ENCODE data around the gene ACOX1. TPM values are rescaled to one million over a fixed set of nuclear protein-coding genes. Genes with fewer than 3 reads are reported as not detected.

ACOX1 gene
- total RNA-seq, 1 experiment from 2014 or later, result 40.9 TPM

DNA sequence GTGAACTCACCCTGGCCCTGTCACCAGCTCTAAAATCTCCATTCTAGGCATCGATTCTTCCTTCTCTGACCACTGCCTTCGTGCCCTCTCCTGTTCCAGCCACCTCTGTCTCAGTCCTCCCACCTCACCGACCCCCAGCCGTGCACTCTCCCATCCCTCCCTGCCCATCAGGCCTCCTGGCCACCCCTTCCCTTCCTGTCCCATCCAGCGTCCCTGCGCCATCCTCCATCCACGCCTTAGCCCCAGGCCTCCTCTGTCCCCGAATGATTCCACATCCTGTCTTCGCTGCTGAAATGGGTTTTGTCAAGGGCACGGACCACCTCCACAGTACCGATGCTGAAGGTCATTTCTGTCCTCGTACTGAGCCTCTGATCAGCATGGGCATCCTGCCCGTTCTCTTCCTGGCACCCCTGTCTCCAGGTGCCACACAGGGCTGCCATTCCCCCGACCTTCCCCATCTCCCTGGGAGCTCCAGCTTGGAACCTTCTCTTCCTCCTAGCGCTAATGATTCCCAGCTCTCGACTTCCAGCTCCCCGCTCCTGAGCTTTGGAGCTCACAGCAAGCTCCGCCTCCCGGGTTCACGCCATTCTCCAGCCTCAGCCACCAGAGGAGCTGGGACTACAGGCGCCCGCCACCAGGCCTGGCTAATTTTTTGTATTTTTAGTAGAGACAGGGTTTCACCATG is 84.8 kb downstream of the ACOX1 start (continued):
- TF ChIP-seq TEAD4 (CRISPR knock-in tag; IDR thresholded peaks at IDR 0.05) (no peak), RELA (CRISPR knock-in tag; IDR thresholded peaks at IDR 0.05; ENCODE audit: borderline replicate concordance) (no peak), GABPB1 (CRISPR knock-in tag; IDR thresholded peaks at IDR 0.05) (no peak), TEAD1 (CRISPR knock-in tag; IDR thresholded peaks at IDR 0.05) (no peak), ZNF396 (CRISPR knock-in tag; IDR thresholded peaks at IDR 0.05; ENCODE audit: borderline replicate concordance) (no peak), ELF4 (CRISPR knock-in tag; IDR thresholded peaks at IDR 0.05; ENCODE audit: low read depth) (no peak), NR1H2 (CRISPR knock-in tag; IDR thresholded peaks at IDR 0.05) (no peak), ZNF671 (CRISPR knock-in tag; IDR thresholded peaks at IDR 0.05) (no peak), ZNF423 (CRISPR knock-in tag; IDR thresholded peaks at IDR 0.05) (no peak)
- TF ChIP-seq, protein P1, sequence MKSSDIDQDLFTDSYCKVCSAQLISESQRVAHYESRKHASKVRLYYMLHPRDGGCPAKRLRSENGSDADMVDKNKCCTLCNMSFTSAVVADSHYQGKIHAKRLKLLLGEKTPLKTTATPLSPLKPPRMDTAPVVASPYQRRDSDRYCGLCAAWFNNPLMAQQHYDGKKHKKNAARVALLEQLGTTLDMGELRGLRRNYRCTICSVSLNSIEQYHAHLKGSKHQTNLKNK (CRISPR knock-in tag; IDR thresholded peaks at IDR 0.05), result no peak
- TF ChIP-seq, protein P2, sequence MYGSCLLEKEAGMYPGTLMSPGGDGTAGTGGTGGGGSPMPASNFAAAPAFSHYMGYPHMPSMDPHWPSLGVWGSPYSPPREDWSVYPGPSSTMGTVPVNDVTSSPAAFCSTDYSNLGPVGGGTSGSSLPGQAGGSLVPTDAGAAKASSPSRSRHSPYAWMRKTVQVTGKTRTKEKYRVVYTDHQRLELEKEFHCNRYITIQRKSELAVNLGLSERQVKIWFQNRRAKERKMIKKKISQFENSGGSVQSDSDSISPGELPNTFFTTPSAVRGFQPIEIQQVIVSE (CRISPR knock-in tag; IDR thresholded peaks at IDR 0.05; ENCODE audit: borderline replicate concordance), result no peak
- TF ChIP-seq, protein P3, sequence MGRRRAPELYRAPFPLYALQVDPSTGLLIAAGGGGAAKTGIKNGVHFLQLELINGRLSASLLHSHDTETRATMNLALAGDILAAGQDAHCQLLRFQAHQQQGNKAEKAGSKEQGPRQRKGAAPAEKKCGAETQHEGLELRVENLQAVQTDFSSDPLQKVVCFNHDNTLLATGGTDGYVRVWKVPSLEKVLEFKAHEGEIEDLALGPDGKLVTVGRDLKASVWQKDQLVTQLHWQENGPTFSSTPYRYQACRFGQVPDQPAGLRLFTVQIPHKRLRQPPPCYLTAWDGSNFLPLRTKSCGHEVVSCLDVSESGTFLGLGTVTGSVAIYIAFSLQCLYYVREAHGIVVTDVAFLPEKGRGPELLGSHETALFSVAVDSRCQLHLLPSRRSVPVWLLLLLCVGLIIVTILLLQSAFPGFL (CRISPR knock-in tag; IDR thresholded peaks at IDR 0.05; ENCODE audit: borderline replicate concordance), result no peak
- TF ChIP-seq, protein P4, sequence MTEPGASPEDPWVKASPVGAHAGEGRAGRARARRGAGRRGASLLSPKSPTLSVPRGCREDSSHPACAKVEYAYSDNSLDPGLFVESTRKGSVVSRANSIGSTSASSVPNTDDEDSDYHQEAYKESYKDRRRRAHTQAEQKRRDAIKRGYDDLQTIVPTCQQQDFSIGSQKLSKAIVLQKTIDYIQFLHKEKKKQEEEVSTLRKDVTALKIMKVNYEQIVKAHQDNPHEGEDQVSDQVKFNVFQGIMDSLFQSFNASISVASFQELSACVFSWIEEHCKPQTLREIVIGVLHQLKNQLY (CRISPR knock-in tag; IDR thresholded peaks at IDR 0.05), result no peak
- TF ChIP-seq, protein P5, sequence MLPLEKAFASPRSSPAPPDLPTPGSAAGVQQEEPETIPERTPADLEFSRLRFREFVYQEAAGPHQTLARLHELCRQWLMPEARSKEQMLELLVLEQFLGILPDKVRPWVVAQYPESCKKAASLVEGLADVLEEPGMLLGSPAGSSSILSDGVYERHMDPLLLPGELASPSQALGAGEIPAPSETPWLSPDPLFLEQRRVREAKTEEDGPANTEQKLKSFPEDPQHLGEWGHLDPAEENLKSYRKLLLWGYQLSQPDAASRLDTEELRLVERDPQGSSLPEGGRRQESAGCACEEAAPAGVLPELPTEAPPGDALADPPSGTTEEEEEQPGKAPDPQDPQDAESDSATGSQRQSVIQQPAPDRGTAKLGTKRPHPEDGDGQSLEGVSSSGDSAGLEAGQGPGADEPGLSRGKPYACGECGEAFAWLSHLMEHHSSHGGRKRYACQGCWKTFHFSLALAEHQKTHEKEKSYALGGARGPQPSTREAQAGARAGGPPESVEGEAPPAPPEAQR (CRISPR knock-in tag; IDR thresholded peaks at IDR 0.05), result no peak

DNA sequence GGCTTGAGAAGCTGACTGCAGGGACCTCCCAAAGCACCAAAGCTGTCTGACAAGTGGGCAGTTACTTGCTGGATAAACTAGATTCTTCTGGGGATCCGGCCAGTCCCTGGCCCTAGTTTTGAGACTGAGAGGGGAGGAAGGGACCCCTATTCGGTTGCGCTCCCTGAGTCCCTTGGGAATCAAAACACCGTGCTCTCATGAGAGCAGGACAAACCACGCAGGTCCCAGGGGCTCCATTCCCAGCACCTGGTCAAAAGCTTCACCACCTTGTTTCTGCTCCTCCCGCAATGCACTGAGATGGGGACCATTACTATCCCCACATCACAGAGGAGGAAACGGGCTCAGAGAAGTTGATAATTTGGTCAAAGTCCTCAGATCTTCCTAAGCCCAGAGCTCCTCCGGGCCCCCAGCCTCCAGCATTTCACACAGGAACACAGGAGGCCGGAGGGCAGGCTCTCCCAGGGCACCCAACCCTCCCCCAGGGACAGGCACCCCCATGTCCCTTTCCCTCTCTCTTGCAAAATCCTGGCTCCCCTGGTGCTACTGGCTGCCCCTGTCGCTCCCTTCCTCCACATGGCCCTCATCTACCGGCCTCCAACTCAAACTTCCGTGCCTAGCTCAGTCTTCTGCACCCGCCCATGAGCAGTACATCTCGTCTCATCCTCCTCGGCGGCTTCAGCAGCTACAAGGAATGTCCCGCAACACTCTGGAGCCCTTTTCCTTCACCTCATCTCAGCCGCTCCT is 85.5 kb downstream of the ACOX1 start:
- H3K27me3 Mint-ChIP-seq (ENCODE audit: low read depth), result no peaks in the 10 kb centered on the region
- peak overlapping the region; percentile 93 for H3K27ac Mint-ChIP-seq
- H3K4me1 Mint-ChIP-seq, result peaks cover 26% of the 10 kb centered on the region
- CTCF ChIA-PET, result interaction anchor here (0.5 to 7.5 kb wide), 10 partner anchors 11 to 773 kb away, joined by 3 to 71 read pairs (median 6); partner anchors contain the start of genes MRPL38 and TRIM47
- no peaks in the 10 kb centered on the region for H3K9me3 Mint-ChIP-seq
- peak overlapping the region; percentile 44 for H3K4me3 Mint-ChIP-seq
- POLR2A ChIA-PET, result interaction anchor here (1.2 kb wide), 1 partner anchor 38 kb away, joined by 3 read pairs; the partner anchor contains the start of gene WBP2
- DNase-seq (ENCODE audit: low spot score) (no peak), ATAC-seq (no peak)
- peaks cover 7% of the 10 kb centered on the region; the same call in 1 of the 2 replicates for H3K36me3 Mint-ChIP-seq
- TF ChIP-seq NFATC4 (CRISPR knock-in tag; IDR thresholded peaks at IDR 0.05), result no peak
- TF ChIP-seq, protein P1 (CRISPR knock-in tag; IDR thresholded peaks at IDR 0.05), result no peak
- TF ChIP-seq, protein P5 (CRISPR knock-in tag; IDR thresholded peaks at IDR 0.05), result no peak
- no peak for TF ChIP-seq ZNF219 (CRISPR knock-in tag; IDR thresholded peaks at IDR 0.05; ENCODE audit: borderline replicate concordance)
- TF ChIP-seq, protein P6, sequence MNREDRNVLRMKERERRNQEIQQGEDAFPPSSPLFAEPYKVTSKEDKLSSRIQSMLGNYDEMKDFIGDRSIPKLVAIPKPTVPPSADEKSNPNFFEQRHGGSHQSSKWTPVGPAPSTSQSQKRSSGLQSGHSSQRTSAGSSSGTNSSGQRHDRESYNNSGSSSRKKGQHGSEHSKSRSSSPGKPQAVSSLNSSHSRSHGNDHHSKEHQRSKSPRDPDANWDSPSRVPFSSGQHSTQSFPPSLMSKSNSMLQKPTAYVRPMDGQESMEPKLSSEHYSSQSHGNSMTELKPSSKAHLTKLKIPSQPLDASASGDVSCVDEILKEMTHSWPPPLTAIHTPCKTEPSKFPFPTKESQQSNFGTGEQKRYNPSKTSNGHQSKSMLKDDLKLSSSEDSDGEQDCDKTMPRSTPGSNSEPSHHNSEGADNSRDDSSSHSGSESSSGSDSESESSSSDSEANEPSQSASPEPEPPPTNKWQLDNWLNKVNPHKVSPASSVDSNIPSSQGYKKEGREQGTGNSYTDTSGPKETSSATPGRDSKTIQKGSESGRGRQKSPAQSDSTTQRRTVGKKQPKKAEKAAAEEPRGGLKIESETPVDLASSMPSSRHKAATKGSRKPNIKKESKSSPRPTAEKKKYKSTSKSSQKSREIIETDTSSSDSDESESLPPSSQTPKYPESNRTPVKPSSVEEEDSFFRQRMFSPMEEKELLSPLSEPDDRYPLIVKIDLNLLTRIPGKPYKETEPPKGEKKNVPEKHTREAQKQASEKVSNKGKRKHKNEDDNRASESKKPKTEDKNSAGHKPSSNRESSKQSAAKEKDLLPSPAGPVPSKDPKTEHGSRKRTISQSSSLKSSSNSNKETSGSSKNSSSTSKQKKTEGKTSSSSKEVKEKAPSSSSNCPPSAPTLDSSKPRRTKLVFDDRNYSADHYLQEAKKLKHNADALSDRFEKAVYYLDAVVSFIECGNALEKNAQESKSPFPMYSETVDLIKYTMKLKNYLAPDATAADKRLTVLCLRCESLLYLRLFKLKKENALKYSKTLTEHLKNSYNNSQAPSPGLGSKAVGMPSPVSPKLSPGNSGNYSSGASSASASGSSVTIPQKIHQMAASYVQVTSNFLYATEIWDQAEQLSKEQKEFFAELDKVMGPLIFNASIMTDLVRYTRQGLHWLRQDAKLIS (CRISPR knock-in tag; IDR thresholded peaks at IDR 0.05; ENCODE audit: borderline replicate concordance), result no peak
- TF ChIP-seq ZBTB21 (CRISPR knock-in tag; IDR thresholded peaks at IDR 0.05; ENCODE audit: borderline replicate concordance), result no peak
- no peak for TF ChIP-seq KAT7 (CRISPR knock-in tag; IDR thresholded peaks at IDR 0.05; ENCODE audit: borderline replicate concordance)
- TF ChIP-seq, protein P2 (CRISPR knock-in tag; IDR thresholded peaks at IDR 0.05; ENCODE audit: borderline replicate concordance), result no peak
- TF ChIP-seq, protein P4 (CRISPR knock-in tag; IDR thresholded peaks at IDR 0.05), result no peak

Measured in WTC11 (cell line).